PC-9 (cell line): ENCODE results near the gene SPPL2A. TPM values are rescaled to one million over a fixed set of nuclear protein-coding genes. Genes with fewer than 3 reads are reported as not detected.

Experiments
- BruUV-seq: library from RNA; stranded (reverse); fragments of 400-500 nt; replicated peaks from 2 replicates; lab custom pipeline; 2021; lab: Mats Ljungman, UMichigan
- CTCF ChIA-PET: fragments of 300-600 bp; sonication (Branson Sonifier 250); formaldehyde crosslinking; loops from one replicate; lab custom pipeline; 2022; ENCODE audit warnings: antibody characterized with exemption; lab: Charles Lee
- POLR2A ChIA-PET: fragments of 300-600 bp; sonication (Branson Sonifier 250); formaldehyde crosslinking; loops from one replicate; lab custom pipeline; 2022; ENCODE audit warnings: antibody characterized with exemption; ENCODE audit not compliant: unreplicated experiment; lab: Charles Lee
- DNase-seq, 2 experiments: peaks; one replicate each; pipeline versions ENCODE4 v3.0.0 to v3.0.0-alpha.2; 2015 to 2022; ENCODE audit warnings: mixed read lengths in 1 of 2
- H2AFZ ChIP-seq: fragments of 200-600 bp; sonication (generic); 2 replicates; pipeline ENCODE4 v1.8.1; 2017; ENCODE audit warnings: antibody characterized with exemption
- H3F3A ChIP-seq: fragments of 200-600 bp; sonication (generic); 2 replicates; pipeline ENCODE4 v1.8.1; 2017; ENCODE audit warnings: antibody characterized with exemption, mild to moderate bottlenecking, low read depth; ENCODE audit not compliant: insufficient read depth
- H3K27ac ChIP-seq: fragments of 200-600 bp; sonication (generic); 2 replicates; pipeline ENCODE4 v1.6.1; 2016; ENCODE audit warnings: mixed run types
- H3K27me3 ChIP-seq: fragments of 200-600 bp; sonication (generic); 2 replicates; pipeline ENCODE4 v1.6.1; 2016; ENCODE audit warnings: low read depth, mixed run types; ENCODE audit not compliant: insufficient read depth
- H3K36me3 ChIP-seq: fragments of 200-600 bp; sonication (generic); 2 replicates; pipeline ENCODE4 v1.6.1; 2016; ENCODE audit warnings: low read depth, mixed run types
- H3K4me1 ChIP-seq: fragments of 200-600 bp; sonication (generic); replicated peaks from 2 replicates; pipeline ENCODE4 v1.6.1; 2016; ENCODE audit warnings: mixed run types; ENCODE audit not compliant: insufficient read depth
- H3K4me2 ChIP-seq: fragments of 200-600 bp; sonication (generic); 2 replicates; pipeline ENCODE4 v1.6.1; 2017; ENCODE audit warnings: mixed run types
- H3K4me3 ChIP-seq: fragments of 200-600 bp; sonication (generic); 2 replicates; pipeline ENCODE4 v1.6.1; 2016; ENCODE audit warnings: mixed run types
- H3K79me2 ChIP-seq: fragments of 200-600 bp; sonication (generic); 2 replicates; pipeline ENCODE4 v1.6.1; 2017; ENCODE audit warnings: low read depth, mixed run types
- H3K9me2 ChIP-seq: fragments of 200-600 bp; sonication (generic); 2 replicates; pipeline ENCODE4 v1.8.1; 2017; ENCODE audit warnings: mild to moderate bottlenecking; ENCODE audit not compliant: insufficient read depth
- H3K9me3 ChIP-seq: fragments of 200-600 bp; sonication (generic); 2 replicates; pipeline ENCODE4 v1.8.1; 2016; ENCODE audit warnings: low read depth; ENCODE audit not compliant: insufficient read depth
- H4K20me1 ChIP-seq: fragments of 200-600 bp; sonication (generic); 2 replicates; pipeline ENCODE4 v1.8.1; 2017; ENCODE audit not compliant: insufficient read depth
- CTCF ChIP-seq: fragments of 200-600 bp; sonication (generic); conservative IDR thresholded peaks from 2 replicates; pipeline ENCODE4 v1.6.1; 2017; ENCODE audit warnings: mixed run types, antibody characterized with exemption, mild to moderate bottlenecking, moderate library complexity
- EZH2 ChIP-seq: fragments of 200-600 bp; sonication (generic); IDR thresholded peaks from 2 replicates; pipeline ENCODE4 v1.8.0; 2017; ENCODE audit warnings: antibody characterized with exemption, low read depth
- intact Hi-C: fragments of 100-400 bp; cut with micrococcal nuclease; formaldehyde crosslinking; loops from one replicate; pipeline ENCODE4 v1.10.0; 2022; ENCODE audit not compliant: unreplicated experiment
- total RNA-seq: library from RNA; stranded (reverse); gene quantifications from 2 replicates; pipeline ENCODE4 v1.2.3, GENCODE V29; 2021

Gene SPPL2A
- total RNA-seq, 1 experiment from 2014 or later: 70.6 TPM

DNA sequence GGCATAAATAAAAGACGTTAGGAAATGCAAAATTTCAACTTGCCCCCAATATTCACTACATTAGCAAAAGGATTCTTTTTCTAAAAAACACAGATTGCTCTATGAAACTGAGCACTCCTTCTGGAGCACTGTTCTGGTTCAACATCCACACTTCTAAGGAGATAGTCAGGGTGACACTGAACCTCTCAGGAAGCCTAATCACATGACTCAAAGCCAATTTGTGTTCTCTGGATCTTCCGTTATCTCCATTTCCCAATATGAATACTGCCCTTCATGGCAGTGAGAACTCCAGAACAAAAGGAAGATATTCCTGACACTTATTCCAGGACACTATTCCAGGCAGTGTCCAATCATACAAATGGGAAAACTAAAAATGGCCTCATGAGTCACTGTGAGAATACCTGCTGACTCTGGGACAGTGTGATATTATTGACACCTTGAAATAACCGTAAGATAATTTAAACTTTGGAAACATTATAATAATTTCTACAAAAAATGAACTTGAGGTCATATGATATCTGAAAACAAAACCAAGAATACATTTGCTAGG, 57.6 kb downstream of the SPPL2A start:
- Histone ChIP-seq H3K4me1 (no peaks in the 10 kb centered on the region), H3K27ac (no peak overlapping the region), H4K20me1 (no peaks in the 10 kb centered on the region), H3F3A (no peaks in the 10 kb centered on the region), H3K4me3 (no peak overlapping the region), H3K79me2 (no peaks in the 10 kb centered on the region), H3K9me3 (no peaks in the 10 kb centered on the region), H3K27me3 (no peaks in the 10 kb centered on the region), H3K4me2 (no peak overlapping the region), H3K36me3 (no peaks in the 10 kb centered on the region), H3K9me2 (no peaks in the 10 kb centered on the region), H2AFZ (no peak overlapping the region)
- no peak for DNase-seq
- TF ChIP-seq CTCF: no peak
- TF ChIP-seq EZH2: no peak
- CTCF ChIA-PET: no interaction called here
- POLR2A ChIA-PET: no interaction called here
- intact Hi-C loops: no loop called here
- no TSS peak for BruUV-seq

DNA sequence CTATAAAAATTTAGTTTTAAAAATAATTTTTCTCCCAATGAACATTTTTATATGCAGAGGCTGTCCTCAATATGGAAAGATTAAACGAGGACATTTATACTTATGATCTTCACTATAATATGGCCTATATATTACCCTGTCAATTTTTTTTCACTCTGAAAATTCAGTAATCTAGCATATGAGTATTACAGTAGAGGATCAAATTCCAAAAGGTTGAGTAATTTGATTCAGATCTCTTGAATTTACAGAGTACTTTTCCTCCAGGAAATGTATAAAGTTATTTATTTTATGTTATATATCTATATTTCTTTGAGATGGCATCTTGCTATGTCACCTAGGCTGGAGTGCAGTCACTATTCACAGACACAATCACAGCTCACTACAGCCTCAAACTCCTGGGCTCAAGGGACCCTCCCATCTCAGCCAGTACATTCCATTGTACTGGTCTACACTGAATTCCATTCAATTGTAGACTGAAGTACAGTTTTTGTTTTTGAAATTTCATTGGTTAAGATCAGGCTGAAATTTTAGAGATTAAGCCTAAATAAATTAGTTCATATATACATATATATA, 62.7 kb downstream of the SPPL2A start:
- no peak overlapping the region for H3K4me2 ChIP-seq
- POLR2A ChIA-PET: no interaction called here
- intact Hi-C loops: no loop called here

GRCh38 chr15:50698101-50698500, 67.4 kb downstream of the SPPL2A start:
- no peak overlapping the region for H2AFZ ChIP-seq
- no peaks in the 10 kb centered on the region for H3F3A ChIP-seq
- no peak for DNase-seq
- H3K4me2 ChIP-seq: no peak overlapping the region
- no TSS peak for BruUV-seq
- no peaks in the 10 kb centered on the region for H4K20me1 ChIP-seq
- TF ChIP-seq CTCF (no peak), EZH2 (no peak)
- H3K27me3 ChIP-seq: no peaks in the 10 kb centered on the region
- intact Hi-C loops: no loop called here
- no peaks in the 10 kb centered on the region for H3K79me2 ChIP-seq
- H3K9me2 ChIP-seq: no peaks in the 10 kb centered on the region
- H3K36me3 ChIP-seq: no peaks in the 10 kb centered on the region
- H3K4me1 ChIP-seq: no peaks in the 10 kb centered on the region
- no peaks in the 10 kb centered on the region for H3K9me3 ChIP-seq
- POLR2A ChIA-PET: no interaction called here
- no peak overlapping the region for H3K27ac ChIP-seq
- no peak overlapping the region for H3K4me3 ChIP-seq
- CTCF ChIA-PET: no interaction called here

More for the DNA sequence above, 62.7 kb downstream of the SPPL2A start:
- no peaks in the 10 kb centered on the region for H3K79me2 ChIP-seq
- no peaks in the 10 kb centered on the region for H3K36me3 ChIP-seq
- H3K4me1 ChIP-seq: no peaks in the 10 kb centered on the region
- H3K27ac ChIP-seq: no peak overlapping the region
- H4K20me1 ChIP-seq: no peaks in the 10 kb centered on the region
- no TSS peak for BruUV-seq
- TF ChIP-seq EZH2: no peak
- TF ChIP-seq CTCF: no peak
- no peaks in the 10 kb centered on the region for H3K27me3 ChIP-seq
- H3K9me2 ChIP-seq: no peaks in the 10 kb centered on the region
- H3K4me3 ChIP-seq: no peak overlapping the region
- H3F3A ChIP-seq: no peaks in the 10 kb centered on the region
- CTCF ChIA-PET: no interaction called here
- no peaks in the 10 kb centered on the region for H3K9me3 ChIP-seq
- DNase-seq: no peak
- H2AFZ ChIP-seq: no peak overlapping the region
